OCI-LY1 (cell line): ENCODE results near the gene PRRC2C.

Experiments
- EZH2 ChIP-seq: fragments of 200-600 bp; sonication (generic), shearing (Covaris generic); IDR thresholded peaks from 2 replicates; pipeline ENCODE4 v1.8.0; 2017; ENCODE audit warnings: borderline replicate concordance, mixed run types, mild to moderate bottlenecking, antibody characterized with exemption, low read length, moderate library complexity, mixed read lengths
- TF ChIP-seq, protein P1 (sequence below): fragments of 200-600 bp; sonication (generic), shearing (Covaris generic); IDR thresholded peaks from 2 replicates; pipeline ENCODE4 v1.5.1; 2017; ENCODE audit warnings: mild to moderate bottlenecking, antibody characterized with exemption, low read length, moderate library complexity, mixed read lengths

DNA sequence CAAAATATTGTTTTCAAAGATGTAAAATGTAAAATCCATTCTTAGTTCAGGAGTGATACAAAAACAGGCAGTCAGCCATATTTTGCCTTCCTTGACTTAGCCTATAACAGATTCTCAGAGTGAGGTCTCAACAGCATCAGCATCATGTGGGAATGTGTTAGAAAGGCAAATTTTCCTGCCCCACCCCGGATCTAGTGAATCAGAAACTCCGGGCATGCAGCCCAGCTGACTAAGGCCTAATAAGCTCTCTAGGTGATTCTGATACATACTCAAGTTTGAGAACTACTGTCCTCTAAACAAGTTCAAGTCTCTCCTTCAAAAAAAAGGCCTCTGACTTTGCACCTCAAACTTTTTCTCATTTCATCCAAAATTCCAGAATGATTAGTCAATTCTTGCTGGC is 46.9 kb upstream of the PRRC2C start:
- TF ChIP-seq, protein P1, sequence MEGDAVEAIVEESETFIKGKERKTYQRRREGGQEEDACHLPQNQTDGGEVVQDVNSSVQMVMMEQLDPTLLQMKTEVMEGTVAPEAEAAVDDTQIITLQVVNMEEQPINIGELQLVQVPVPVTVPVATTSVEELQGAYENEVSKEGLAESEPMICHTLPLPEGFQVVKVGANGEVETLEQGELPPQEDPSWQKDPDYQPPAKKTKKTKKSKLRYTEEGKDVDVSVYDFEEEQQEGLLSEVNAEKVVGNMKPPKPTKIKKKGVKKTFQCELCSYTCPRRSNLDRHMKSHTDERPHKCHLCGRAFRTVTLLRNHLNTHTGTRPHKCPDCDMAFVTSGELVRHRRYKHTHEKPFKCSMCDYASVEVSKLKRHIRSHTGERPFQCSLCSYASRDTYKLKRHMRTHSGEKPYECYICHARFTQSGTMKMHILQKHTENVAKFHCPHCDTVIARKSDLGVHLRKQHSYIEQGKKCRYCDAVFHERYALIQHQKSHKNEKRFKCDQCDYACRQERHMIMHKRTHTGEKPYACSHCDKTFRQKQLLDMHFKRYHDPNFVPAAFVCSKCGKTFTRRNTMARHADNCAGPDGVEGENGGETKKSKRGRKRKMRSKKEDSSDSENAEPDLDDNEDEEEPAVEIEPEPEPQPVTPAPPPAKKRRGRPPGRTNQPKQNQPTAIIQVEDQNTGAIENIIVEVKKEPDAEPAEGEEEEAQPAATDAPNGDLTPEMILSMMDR: no peak
- TF ChIP-seq EZH2: no peak
